Activated CD8-positive, alpha-beta memory T cell treated with anti-CD3 and anti-CD28 coated beads for 24 hours (primary cell): ENCODE data around the gene FXYD6.
A peak's percentile ranks its signal among the peaks of the same experiment; 100 is the strongest.
"Not testable (repeated sequence)": the region's sequence is repeated elsewhere in the genome, so short reads cannot be mapped to it uniquely, and the experiment has no call there.

Source experiments
- DNase-seq: peaks from one replicate; pipeline ENCODE4 v3.0.0-alpha.2; 2020

Gene FXYD6, protein sequence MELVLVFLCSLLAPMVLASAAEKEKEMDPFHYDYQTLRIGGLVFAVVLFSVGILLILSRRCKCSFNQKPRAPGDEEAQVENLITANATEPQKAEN

DNA sequence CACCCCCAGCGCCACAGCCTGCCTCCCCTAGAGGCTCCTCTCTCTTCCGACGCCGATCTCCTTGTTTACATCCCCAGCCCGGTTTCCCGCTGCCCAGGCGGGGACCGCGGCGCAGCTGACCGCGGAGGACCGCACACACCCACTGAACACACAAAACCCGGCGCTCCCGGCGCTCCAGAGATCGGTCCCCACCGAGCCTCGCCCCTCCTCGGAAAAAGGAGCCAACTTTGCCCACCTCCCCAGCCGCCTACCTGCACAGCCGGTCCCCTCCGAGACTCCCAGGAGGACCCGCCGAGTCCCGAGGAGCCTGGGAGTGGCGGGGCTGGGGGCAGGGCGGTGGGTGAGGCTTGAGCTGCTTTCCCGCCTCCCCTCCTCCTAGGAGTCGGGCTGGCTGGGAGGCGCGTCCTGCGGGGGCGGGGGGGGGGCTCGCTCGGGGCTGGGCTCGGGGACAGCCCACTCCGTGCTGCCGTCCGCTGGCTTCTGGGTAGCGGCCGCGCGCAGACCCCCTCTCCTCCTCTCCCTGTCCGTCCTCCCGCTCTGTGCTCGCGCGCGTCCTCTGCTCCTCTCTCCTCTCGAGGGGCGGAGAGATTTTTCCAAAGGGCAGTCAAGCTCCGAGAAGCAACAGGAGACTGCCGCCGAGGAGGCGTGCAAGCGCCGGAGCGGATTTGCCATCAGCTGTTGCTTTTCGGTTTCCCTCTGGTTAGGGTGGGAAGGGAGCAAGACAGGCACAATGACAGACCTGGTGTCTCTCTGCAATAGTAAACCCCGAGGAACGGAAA, at the start of gene FXYD6:
Gene FXYD6, minus strand, starts transcription at position 318 of the 779 bp plus-strand sequence. CDS start 33,882 bp downstream, outside the sequence.
- DNase-seq, result no peak

DNA sequence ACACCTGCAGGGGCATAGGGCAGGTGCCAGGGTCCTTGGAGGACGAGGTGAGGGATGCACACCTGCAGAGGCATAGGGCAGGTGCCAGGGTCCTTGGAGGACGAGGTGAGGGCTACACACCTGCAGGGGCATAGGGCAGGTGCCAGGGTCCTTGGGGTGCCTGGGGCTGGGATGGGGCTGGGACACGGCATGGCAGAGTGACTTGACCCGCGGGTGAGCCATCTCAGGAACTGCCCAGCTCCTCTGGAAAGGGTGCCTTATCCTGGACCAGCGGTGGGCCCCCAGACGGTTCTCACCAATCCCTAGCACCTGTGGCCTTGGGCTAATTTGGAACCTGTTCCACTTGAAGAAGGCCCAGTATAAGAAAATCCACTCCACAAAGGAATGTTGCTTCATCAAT, 49.7 kb upstream of the FXYD6 start:
- not testable (repeated sequence) for DNase-seq

DNA sequence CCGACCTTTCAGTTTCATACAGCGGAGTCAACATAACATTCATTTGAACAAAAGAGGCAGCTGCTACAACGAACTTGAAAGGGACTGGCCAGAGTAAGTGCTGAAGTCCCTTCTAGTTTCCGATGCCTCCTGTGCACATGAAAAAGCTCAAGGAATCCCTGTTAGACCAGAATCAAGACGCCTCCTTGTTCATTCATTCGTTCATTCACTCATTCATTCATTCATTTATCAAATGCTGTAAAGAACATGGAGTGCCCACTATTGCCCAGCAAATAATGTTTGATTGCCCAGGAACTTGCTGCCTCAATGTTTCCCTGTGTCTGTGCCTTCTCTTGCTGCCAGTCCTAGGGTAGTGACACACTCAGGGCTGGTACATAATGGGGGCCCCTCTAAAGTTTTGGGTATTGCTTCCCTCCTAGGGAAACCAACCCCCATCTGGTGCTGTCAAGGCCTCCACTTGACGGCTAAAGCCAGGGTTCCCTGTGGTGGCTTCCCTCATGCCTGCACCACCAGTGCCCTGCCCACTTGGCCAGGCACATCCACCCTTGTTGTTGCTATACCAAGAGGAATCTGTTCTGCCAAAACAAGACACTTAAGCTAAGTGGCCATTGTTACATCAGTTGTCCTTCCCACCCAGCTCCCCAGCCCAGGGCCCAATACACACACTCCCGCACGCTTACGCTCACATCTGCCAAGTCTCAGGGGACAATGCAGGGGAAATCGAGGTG, 48.9 kb upstream of the FXYD6 start:
- DNase-seq, result no peak

DNA sequence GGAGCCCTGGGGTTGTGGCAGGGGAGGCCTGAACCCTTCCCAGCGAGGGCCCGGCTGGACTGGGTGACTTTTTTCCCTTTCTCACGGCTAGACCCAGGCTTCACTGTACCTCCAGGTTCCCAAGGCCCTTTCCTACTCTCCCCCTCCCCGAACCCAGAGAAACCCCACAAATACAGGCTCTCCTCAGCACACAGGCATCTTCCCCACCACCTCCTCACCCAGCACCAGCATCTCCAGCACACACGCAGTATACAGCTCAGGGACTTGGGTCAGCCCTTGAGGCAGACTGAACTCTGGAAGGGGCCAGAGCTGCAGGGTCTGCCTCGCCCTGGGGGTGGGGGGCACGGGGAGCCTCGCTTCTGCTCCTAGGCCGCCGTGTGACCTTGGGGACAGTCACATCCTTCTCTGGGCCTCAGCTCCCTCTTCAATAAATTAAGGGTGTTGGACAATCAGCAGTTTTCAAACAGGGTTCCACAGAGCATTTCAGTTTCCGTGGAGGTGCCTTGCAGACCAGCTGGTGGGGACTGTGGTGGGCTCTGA, 48.2 kb upstream of the FXYD6 start:
- DNase-seq, result no peak

DNA sequence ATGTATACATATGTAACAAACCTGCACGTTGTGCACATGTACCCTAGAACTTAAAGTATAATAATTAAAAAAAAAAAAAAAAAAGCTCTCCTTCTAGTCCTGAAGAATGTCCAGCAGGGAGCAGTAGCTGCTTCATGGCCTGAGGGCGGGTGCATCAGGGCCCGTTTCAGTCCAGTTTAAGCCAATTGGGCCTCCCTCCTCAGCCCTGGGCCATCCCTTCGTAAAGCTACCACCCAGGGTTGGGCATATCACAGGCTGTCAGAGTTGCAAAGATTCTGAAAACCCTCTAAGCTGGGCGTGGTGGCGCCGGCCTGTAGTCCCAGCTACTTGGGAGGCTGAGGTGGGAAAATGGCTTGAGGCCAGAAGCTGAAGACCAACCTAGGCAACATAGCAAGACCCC, 47.3 kb upstream of the FXYD6 start:
- no peak for DNase-seq

DNA sequence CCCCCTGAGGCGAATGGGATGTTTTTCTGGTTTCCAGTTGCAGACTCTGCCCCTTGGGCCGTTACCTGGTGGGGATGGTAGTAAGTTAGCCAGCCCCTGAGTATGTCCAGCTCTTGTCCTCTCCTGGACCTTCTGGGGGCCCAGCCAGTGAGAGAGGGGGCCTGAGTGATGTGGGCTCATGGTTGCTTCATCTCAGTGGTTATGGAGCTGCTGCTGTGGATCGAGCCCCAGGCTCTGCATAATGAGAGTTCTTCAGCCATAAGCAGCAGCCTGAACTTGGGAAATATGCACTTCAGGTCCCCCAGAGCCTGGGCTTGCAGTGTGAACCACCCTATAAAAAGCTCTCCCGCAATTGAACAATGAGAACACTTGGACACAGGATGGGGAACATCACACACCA, 46.8 kb upstream of the FXYD6 start:
- DNase-seq, result no peak

DNA sequence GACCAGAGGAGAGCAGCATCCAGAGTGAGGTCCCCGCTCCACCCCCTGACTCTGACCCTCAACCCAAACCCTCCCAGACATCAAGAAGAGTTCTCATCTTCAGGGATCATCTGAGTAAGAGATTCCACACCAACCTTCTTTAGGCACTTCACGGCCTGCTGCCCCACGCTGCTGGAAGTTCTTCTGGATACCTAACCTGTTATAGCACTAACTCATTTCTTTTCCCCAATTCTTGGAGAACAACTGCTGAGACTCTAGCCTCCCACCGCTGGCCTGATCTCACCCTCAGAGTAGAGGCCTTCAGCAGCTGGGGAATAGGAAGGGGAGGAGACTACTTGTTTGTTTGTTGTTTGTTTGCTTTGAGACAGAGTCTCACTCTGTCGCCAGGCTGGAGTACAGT, 45.4 kb upstream of the FXYD6 start:
- DNase-seq, result no peak

DNA sequence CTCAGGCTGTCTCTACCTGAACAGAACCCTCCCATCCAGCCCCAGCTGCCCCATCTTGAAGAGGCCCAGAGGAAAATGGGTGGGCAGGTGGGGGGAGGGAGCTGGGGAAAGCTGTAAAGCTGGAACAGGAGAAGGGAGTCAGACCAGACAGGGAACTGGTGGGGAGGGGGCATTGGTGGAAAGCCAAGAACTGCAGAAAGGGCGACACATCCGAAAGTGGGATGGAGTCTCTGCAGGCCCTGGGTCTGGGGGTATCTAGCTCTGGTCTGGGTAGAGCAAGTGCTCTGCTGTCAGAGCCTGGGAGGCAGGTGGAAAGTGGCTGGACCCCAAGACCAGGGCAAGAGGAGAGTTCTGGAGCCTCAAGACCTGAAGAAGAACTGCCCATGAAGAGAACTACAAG, 45.0 kb upstream of the FXYD6 start:
- DNase-seq, result no peak

DNA sequence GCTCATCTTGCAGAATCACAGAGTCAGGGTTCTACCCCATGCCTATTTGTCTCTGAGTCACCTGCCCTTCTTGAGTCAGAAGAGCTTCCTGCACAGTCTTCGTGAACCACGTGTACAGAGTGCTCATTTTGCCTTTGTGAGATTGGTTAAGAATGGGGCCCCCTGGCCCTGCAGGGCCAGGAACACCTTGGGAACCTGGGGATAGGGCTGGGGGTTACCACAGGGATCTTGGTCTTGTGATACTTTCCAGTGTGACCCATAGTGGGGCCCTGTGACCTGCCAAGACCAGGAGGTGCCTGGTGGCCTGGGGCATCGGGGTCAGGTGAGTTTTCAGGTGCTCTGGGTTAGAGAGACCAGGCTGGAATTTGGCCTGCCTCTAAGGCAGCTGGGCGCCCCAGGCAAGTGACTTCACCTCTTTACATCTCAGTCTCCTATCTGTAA, 43.3 kb upstream of the FXYD6 start:
- DNase-seq, result no peak

DNA sequence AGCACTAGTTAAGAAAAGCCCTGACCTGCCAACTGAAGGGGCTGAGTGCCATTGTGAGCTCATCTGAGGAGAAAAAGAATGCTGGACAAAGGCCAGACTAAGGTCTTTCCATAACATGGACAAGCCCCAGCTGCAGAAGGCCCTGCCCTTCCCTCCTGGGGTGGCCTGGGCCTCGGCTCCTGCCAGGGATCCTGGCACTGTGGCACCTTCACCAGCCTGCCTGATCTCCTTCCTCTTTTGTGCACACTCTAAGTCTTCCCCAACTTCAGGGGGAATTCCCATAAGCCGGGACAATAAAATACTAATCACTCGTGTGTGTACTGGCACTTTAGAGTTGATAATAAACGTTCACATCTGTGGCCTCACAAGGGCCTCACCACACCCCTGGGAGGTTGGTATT, 42.9 kb upstream of the FXYD6 start:
- no peak for DNase-seq

DNA sequence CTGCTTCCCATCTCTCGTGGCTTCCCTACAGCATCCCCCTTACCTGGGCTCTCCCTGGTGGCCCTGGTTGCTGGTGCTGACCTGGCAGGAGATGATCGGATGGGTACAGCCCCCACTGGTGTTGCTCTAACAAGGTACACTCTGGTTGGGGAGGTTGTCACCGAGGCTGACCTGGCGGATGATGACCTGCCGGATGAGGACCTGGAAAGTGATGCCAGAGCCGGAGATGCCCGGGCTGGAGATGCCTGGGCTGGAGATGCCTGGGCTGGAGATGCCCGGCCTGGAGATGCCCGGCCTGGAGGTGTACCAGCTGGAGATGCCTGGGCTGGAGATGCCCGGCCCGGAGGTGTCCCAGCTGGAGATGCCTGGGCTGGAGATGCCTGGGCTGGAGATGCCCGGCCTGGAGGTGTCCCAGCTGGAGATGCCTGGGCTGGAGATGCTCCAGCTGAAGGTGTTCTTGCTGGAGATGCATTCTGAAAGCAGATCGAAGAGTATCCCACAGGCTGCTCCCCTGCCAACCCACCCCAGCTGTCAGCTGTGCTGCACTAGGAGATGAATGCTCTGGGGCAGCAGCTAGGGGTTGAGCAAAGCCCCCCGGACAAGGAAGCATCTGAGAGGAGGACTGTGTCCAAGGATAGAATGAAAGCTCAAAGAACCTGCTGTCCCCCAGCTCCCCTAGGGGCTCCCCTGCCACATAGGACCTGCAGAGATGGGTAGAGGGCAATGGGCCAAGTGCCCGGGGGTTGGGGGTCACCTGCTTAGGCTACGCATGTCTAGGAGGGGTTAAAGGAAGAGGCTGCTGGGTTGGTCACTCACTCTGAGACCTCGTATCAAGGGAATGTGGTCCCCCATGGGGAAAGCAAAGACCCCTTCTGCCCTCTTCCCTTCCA, 42.2 kb upstream of the FXYD6 start:
- peak; percentile 43 for DNase-seq

DNA sequence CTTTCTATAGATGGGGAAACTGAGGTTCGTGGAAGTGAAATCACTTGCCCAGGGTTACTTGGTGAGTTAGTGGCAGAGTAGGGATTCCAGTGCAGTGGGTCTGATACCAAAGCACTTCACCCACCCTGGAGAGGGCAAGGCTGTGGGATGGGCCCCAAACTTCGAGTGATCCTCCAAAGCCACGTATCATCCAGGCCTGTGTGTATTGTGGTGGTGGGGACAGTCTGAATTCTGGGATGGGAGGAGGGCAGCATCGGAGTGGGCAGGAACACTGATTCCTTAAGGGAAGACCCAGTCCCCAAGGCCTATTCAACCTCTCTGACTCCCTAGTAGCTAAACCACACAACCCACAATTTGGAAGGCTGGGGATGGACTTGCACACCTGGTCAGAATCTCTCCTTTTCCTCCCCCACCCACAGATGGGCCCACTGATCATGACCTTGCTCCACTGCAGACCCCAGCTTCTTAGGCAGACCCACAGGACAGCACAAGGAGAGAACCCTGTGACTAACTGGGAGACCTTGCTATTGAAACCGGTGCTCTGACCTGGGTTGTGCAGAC, 41.2 kb upstream of the FXYD6 start:
- no peak for DNase-seq

DNA sequence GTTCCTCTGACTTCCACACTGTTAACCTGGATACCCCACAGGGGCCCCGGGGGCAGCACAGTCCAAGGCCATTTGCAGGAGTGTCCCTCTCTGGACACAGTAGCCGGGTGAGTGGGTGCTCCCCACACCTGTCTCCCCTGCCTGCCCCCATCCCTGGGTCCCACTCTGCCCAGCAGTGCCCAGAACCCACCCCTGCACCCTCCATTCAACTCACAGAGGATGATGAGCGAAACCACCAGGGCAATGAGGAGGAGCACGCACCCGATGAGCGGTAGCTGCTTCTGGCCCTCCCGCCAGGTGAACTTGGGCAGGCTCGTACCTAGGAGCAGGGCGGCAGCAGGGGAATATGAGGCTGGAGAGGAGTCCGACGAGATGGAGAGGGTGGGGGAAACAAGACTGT, 40.5 kb upstream of the FXYD6 start:
- DNase-seq, result no peak

DNA sequence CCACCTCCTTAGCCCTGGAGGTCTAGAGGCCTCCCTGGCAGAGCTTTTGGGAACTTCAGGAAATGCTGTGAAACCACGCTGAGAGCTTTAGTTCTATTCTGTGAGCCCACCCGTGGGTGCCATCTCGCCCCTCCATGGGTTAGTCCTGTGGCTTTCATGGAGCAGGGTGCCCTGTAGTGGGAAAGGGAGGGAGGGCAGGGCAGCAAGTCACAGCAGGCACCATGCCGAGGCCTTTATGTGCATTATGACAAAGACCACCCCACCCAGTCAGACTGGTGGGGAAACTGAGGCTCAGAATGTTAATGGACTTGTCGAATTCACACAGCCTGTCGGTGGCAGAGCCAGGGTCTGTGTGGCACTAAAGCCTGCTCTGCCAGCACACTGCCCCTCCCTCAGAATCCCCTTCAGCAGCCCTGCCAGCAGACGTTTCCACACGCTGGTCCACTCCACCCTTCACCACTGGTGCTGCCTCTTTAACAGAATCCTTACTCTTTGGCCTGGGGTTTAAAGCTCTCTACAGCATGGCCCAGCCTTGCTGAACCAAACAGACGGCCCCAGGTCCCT, 39.3 kb upstream of the FXYD6 start:
- DNase-seq, result peak; percentile 41

DNA sequence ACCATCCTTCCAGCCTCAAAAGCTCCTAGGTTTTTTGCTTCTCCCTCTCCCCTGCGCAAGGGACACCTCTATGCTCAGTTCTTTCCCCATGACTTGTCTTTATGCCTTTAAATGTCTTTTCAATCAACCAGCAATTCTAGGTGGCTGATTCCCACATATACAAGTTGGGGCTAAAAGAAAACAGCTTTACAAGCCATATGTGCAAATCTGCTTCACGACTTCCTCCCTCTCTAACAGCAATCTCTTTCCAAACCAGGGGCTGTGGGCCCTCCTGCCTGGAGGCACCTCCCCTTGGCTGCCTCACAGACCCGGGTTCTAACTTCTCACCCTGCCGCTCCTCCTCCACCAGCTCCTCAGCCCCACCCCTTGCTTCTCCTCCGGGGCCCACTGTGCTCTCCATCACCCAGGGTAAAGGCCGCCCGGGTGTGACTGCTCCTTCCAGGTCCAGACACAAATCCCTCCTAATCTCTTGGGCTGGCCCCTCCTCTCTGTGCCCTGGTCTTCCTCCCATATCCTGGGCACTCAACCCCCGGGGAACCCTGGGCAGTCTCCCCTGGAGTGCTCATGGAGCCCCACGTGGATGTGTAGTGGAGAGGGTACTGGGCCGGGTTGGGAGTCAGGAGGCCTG, 38.6 kb upstream of the FXYD6 start:
- no peak for DNase-seq

DNA sequence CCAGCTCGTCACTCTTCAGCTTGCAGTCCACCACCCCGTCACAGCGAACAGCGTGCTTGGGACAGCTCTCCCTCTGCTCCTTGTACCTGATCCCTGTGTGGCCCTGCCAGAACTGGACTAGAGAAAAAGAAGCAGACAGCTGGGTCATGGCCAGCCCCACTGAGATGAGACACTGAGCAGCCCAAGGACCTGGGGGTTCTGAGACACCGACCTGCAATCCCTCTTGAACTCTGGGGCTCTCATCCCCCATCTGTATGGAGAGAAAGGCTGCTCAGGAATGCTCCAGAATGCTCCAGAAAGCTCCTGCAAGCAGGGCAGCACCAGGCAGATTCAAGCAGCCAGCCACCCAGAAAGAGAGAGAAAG, 37.9 kb upstream of the FXYD6 start:
- DNase-seq, result peak; percentile 49

DNA sequence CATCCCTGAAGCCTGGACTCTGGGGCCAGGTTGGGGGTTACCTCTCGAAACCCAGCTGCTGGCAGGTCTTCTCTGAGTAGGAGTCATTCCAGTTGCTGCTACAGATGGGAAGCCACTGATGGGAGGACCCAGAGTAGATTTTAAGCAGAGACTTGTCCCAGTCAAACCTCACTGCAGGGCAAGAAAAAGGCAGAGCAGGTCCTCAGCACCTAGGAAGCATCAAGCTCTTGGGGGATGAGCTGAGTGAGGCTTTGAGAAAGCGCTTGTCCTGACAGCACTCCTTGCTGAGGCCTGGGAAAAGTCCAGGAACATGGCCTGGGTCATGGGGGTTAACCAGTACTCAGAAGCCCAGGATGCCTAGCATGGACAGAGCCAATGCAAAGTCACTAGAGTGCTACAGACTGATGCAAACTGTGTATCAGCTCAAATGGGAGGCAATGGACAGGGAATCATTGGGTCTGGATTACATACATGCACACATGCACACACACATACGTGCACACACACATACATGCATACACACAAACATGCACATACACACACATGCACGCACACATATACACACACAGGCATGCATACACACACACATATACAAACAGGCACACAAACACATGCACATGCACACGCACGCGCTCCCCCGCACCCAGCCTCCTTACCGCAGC, 37.4 kb upstream of the FXYD6 start:
- peak; percentile 19 for DNase-seq

DNA sequence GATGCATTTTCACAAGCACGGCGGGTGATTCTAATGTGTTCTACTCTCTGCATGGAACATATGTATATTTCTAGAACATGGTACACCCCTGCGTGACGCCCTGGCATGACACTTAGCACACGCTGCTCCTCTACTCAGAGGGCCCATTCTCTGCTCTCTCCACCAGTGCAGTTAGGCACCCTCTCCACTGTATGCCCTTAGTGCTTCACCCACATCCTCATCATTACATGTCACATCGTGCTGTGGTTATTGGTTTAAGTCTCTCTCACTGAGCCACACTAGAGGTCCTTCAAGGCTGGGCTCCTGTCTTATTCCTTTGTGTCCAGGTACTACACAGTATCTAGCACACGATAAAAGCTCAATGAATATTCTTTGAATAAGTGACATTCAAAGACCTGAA, 36.0 kb upstream of the FXYD6 start:
- no peak for DNase-seq

DNA sequence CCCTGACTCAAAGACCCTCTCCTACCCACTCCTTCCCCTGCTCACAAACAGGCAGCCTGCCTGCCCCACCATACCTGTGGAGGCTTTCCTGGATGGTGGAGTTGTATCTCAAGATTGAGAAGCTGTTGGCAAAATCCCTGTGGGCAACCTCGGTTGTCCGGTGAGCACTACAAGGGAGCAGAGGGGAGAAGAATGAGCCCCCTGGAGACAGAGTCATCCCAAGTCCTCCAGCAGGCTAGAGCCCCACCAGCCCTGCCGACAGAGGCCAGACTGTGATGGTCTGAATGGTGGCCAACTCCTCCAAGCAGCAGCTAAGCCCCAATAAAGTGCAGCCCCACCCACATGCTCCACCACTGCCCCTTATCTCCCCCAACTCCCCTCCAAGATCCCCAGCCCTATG, 35.2 kb upstream of the FXYD6 start:
- peak; percentile 33 for DNase-seq

DNA sequence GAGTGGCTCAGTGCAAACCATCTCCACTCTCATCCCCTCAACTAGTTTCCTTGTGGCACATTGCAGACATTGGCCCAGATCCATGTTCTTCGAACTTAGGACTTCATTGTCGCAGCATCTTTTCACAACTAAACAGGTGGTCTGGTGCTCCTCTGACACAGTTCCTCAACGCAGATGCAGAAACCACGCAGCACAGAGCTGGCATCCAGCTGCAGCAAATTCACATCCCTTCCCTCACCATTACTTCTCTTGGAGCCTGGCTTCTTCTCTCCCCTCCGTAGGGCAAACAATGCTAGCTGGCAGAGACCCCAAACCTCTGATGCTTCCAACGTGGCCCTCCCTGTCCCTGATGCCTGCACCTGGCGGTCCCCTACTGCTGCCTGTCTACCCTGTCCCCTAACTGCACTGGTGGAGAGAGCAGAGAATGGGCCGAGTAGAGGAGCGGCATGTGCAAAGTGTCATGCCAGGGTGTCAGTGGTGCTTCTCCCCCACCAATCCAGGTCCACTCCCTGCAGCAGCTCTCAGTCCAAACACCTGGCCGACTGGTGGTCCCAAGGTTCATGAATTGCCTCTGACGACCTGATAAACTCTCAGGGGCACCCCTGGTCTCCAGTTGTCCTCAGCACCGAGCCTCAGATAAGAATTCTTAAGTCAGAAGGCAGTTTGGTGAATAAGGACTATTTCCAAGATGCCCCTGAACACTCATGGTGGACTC, 34.6 kb upstream of the FXYD6 start:
- DNase-seq, result peak; percentile 30

DNA sequence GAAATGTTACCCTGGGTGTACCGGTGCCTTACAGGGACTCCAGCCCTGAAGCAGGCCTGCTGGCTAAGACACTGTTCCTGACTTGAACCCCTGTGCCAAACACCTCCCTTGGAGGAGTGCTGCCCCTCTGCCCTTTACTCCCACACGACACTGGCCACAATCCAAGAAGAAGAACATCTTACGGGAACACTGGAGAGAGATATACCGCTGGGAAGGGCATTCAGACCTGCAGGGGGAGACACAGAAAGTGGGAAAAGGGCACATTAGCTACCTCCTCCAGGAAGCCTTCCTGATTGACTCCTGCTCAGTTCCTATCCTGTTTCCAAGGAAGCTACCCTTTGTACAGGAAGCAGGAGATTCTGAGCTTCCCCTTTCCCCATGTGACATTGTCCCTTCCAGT, 34.1 kb upstream of the FXYD6 start:
- DNase-seq, result peak; percentile 44
